HG02970 (cell line): ENCODE data around the gene NEURL1B.

Experiments used
- ATAC-seq: cut with Tn5 transposase; IDR thresholded peaks from one replicate; pipeline ENCODE4 v1.9.1; 2021; ENCODE audit warnings: mild to moderate bottlenecking, moderate library complexity, moderate number of reproducible peaks; ENCODE audit not compliant: unreplicated experiment, low FRiP score

NEURL1B gene

DNA sequence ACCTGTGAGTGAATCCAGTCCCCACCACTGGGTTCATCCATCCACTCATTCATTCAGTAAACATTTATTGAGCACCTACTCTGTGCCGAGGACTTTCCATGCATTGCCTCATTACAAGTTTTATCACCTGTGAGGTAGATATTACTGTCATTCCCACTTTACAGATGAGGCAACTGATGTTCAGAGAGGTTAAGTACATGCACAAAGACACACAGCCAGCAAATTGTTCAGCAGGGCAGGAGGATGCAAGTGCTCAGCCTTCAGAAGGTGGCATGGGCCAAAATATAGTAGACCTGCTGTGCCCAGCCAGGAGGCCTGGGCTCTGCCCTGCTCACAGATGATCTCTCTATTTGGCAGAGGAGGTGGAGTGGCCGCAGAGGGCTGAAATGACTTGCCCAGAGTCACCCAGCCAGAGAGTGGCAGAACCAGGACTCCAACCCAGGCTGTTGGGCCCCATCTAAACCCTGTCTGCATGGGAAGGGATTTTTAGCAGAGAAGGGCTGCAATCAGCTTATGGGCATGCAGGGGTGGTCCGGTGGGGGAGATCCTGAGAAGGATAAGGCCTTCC is 7.6 kb upstream of the NEURL1B start:
- ATAC-seq = no peak

DNA sequence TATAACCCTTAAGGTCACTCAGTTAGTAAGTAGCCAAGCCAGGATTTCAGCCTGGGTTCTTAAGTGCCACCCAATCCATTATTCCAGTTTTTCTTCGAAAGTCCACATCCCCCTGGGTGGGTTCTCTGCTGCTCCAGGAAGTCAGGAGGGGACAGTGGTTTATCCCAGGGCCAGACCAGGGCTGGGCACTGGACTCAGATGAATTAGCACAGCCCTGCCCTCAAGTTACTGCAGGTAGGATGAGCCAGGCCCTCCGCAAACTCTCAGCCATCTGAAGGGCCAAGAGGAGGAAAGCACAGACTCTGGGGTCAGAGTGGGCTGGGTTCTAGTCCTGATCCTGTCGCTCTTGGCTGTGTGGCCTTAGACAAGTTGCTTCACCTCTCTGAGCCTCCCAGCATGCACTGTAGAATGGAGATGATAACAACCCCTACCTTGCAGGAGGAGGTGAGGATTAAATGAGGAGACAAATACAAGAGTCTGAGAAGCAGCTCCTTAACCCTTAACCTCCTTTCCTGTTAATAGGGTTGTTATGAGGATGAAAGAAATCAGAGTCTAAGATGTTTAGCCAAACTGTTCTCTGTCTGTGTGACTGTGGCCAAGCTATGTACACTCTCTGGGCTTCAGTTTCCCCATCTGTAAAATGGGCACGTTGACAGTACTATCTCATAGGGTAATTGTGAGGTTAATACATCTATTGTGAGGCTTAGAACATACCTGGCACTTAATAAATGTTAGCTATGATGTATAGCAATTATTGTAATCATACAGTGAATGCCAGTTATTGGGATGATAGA is 6.8 kb upstream of the NEURL1B start:
- no peak for ATAC-seq

DNA sequence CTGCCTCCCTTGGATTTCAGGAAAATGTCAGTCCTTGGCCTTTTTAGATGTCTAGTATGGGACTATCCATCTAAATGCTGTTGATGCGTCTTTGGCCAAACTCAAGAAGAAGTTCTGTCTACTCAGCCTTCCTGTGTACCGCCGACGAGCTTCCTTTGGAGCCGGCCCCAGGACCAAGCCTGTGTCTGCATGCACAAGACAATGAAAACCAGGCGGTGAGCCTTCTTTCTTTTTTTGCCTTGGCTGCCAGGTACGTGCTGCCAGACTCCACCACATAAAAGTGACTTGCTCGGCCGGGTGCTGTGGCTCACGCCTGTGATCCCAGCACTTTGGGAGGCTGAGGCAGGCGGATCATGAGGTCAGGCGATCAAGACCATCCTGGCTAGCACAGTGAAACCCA is 6.0 kb upstream of the NEURL1B start:
- ATAC-seq = no peak

DNA sequence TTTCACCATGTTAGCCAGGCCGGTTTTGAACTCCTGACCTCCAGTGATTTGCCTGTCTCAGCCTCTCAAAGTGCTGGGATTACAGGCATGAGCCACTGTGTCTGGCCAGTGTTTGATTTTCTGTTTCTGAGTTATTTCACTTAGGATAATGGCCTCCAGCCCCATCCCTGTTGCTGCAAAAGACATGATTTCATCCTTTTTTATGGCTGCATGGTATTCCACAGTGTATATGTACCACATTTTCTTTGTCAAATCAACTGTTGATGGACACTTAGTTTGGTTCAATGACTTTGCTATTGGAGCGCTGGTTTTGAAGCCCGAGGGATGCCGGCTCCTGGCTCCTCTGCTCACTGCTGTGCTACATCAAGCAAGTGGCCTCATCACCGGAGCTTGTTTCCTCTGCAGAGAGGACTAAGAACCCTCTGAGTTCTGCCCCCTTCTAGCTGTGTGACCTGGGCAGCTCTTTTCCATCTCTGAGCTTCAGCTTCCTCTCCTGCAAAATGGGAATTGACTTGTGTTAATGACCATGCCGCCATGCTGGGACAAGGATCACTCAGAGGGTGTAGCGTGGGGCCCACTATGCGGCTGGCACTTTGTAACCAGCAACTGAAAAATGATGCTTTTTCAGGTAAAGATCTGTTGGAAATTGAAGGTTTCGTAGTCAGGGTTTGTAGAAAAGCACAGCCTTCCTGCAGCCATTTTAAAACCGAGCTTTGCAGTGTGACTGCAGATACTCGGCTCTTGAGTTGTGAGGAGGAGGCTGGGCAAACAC is 4.6 kb upstream of the NEURL1B start:
- no peak for ATAC-seq

DNA sequence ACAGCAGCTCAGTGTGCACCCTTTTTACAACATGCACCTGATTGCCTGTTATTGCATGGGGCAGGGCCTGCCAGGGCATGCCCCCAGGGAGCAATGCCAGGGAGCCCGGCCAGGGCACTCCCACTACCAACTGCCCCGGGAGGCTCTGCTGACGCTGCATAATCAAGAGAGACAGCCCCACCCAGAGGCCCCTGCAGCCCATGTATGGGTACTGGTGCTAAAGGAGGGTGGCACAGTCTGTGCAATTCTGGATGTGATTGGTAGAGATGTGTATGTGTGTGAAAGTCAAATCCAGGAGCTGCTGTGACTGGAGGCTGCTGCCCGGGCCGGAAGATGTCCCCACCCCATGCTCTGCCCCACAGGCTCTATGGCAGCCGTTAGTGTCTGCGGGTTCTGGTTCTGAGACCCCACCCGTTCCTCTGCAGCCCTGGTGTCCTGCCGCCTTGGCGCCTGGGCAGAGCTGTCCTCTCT is 3.9 kb upstream of the NEURL1B start:
- no peak for ATAC-seq

DNA sequence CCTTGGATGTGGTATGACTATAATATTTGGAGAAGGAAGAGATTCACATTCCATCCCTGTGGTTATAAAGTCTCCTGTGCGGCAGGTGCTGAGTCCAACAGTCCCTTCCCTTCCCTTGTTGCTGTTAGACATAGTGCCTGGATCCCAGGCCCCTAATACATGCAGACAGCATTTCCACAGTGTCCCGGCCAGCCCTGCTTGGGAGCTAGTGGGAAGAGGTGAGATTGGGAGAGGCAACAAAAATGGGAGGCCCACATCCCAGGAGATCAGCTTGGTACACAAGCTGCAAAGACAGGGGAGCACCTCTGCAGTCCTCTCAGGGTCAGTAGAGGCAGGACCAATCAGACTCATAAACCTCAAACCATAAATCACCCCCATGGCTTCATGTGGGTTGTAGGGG is 3.3 kb upstream of the NEURL1B start:
- ATAC-seq = no peak

DNA sequence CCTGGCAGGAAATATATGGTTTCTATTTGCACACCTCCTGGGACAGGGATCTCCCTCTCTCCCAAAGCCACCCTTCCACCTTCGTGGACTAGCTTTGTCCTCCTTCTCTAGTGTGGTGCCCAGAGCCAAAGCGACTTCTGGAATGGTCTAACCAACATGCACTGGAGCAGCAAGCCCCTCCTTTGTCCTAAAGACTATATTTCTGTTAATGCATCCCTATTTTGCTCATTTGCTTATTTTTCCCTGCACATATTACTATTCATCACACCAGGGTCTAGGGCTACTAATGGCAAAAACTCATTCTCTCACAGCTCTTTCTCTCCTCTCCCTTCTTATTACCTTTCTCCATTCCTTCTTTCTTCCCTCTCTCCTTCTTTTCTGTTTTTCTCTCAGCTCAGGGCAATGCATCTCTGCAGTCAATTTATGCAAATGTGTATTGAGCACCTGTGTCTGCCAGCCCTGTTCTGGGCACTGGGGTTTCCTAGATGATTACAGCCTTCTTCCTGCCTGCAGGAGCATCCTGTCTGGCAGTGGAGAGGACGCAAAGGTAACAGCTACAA is 2.8 kb upstream of the NEURL1B start:
- ATAC-seq = no peak

DNA sequence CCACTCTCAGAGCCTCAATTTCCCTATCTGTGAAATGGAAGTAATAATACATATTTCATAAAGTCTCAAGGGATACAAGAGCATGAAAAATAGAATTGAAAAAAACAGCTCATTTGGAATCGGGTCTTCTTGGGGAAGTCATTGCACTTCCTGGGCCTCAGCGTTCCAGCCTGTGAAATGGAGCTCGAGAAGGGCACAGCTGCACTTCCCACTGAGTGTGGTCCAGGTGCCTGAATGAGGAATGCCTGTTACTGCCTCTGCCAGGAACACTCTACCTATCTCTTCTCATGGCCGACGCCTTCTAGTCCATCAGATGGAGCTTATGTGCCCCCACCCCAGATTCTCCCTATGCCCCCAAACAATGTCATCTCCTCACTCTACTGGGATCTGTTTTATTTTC is 924 bp upstream of the NEURL1B start:
- no peak for ATAC-seq

DNA sequence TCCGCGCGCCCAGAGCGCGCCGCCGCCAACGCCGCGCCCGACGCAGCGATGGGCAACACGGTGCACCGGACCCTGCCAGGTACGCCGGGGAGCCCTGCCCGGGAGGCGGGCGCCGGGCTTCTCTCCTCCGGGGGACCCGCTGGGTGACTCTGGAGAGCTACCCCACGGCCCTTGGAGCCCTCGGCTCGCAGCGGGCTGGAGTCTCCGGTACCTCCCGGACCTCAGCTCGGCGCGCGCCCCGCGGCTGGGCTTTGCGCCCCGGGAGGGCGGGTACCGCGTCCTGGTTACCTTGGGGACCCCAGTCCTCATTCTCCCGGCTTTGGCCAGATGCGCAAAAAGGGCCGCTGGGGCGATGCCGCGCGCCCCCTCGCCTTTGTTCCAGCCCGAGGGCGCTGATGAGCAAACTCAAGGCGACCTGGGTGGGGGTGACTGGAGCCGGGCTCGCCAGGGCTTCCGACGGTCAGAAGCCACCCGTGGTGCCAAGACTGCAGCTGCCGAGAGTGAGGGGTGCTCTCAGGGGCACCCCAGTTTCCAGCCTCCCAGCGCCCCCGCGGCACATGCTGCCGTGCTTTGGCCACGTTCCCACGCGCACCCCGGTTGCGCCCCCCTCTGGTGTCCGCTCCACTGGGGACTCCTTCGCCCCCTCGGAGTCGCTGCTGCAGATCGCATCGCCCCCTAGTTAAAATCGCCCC is 442 bp downstream of the NEURL1B start:
- ATAC-seq = peak; percentile 24

DNA sequence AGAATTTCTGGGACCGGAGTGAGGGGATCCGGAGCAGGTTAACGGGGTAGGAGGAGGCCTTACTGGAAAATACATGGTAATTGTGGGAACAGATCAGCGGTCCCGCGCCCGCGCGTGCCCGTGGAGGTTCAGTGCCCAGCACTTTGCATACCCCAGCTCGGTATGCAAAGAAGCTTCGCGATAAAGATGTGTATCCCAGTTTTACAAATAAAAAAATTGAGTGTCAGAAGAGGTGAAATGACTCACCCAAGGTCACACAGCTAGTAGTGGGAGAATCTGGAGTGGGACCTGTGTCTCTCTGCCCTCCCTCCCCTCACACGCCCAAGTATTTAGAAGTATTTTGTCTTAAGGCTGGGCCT is 967 bp downstream of the NEURL1B start:
- no peak for ATAC-seq

DNA sequence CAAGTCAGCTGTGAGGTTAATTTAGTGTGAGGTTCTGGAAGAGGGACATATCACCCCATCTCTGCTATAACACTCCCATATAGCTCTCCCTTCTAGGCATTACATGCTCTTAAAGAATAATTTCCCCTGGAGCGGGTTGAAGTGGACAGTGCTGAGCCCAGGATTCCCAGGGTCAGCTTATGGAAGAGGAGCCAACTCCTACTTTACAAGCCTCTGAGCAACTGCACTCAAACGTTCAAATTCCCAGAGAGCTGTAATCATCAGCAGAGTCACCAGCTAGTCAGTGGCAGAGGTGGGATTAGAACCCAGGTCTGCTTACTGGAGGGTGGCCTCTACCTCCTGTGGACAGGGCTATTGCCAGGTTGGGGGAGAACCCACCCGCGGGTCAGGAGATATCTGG is 1.4 kb downstream of the NEURL1B start:
- ATAC-seq = no peak

DNA sequence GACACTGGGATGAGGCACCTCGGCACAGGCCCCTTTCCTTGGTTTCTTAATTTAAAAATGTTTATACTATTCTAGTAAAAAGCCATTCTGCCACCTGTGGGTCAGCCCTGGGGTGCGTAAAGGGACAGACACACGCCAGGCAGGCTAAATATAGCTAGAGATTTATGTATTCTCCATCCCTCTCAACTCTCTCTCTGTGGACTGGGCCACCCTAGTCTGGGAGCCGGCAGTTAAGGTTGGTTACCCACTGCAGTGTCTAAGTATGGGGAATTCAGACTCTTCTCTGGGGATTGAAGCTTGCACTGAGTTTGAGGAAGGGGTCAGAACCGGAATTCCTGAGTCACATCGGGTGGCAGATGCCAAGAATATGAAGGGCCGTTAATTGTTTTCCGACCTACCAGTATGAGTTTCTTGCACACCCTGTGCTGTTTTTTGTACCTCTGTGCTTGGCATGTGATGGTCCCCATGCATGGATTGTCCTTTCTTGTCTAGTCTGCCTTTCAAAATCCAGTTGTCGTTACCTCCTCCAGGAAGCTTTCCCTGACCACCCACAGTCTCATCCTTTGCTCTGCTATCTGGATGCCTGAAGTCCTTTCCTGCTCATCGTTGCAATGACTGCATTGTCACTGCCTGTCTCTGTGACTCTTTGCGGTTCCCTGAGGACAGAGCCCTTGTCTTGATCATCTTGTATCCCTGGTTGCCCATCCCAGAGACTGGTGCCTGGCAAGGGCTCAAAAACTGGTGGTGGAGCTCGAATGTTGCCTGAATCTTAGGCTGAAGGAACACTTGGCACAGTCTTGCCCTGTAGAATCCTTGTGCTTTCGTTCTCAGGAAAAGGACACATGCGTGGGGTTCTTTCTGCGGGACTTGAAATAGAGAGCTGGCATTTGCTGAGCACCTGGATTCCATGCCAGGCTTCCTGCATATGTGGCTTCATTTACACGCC is 2.1 kb downstream of the NEURL1B start:
- ATAC-seq = no peak

DNA sequence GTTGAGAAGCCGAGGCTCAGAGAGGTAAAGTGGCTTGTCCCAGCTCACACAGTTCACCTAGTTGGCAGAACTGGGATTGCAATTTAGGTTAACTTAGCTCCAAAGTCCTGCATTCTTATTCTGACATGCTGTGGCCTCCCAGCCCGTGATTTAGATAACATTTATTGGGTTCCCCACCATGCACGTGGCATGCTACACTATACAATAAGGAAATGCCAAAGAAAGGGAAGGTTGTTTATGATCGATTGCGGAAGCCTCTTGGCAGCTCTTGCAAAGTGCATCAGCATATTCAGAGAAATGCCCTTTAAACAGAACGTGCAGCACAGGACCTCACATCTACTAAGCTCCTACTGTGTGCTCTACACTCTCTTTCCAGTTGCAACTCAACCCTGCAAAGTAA is 3.2 kb downstream of the NEURL1B start:
- ATAC-seq = no peak

DNA sequence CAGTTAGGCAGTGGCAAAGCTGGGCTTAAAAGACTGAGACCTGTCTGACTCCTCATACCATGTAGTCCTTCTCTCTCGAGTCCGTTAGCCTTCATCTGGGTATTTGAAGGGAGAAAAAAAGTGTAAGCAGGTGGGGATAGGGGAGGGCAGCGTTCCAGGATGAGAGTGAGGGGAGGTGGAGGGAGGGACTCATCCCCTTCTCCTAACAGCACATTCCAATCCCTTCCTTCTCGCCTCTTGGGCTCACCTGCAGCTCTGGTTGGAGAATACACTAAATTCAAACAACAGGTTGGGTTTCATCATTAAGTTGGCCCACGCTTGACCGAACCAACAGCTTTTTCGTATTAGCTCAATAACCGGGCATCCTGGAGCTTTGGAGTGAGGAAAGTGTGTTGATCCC is 3.6 kb downstream of the NEURL1B start:
- ATAC-seq = no peak

DNA sequence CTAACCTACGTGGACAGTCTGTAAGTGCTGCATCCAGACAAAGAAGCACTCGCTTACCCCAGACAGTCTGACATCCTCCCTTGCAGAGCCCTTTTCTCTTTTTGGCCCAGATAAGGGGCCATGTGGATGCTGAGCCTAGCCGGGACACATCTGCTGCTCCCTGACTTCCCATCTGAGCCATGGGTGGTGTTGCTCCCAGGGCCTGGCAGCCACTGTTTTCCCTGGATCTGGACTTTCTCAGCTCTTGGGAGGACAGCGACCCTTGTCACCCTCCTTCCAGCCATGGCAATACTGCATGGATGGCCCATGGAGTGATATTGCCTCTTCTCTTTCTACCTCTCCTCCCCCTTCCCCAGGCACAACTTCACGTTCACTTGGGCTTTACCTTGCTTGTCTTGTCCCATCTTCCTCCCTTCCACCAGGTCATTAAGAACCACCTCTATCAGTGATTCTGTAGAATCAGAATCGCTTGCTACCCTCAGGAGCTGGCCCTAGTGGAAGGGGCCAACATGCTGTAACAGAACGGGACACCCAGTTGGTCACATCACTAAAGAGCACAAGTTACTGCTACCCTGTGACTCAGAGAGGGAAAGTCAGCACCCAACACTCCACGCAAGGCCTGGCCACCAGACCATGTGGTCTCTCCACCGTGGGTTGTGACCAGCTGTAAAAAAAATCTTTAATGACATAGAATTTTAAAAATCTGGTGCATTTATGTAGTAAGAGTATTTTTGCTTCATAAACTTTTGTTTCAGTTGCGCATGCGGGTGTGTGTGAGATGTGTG is 4.4 kb downstream of the NEURL1B start:
- no peak for ATAC-seq

DNA sequence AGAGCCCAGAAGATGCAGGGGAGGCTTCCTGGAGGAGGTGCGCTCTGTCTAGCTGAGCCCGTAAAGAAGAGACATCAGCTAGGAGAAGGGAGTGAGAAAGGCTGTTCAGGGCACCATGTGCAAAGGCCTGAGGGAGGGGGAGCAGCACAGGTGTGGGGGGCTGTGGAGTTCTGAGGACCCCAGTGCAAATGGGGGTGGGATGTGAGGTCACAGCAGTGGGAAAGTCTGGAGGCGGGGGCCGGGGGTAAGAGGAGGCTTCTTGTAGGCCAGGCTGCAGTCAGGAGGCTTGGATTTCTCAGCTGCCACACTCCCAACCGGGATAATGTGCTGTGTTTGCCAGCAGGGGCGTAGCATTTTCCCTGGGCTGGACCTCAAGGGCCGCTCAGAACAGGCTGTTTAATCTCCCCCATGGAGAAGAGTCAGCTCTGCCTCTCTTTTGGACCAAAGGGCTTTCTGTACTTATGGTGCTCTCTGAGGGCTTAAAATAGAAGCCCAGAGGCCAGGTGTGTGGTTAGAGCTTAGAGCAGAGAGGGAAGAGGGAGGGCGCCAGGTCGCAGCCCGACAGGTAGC is 5.7 kb downstream of the NEURL1B start:
- no peak for ATAC-seq

DNA sequence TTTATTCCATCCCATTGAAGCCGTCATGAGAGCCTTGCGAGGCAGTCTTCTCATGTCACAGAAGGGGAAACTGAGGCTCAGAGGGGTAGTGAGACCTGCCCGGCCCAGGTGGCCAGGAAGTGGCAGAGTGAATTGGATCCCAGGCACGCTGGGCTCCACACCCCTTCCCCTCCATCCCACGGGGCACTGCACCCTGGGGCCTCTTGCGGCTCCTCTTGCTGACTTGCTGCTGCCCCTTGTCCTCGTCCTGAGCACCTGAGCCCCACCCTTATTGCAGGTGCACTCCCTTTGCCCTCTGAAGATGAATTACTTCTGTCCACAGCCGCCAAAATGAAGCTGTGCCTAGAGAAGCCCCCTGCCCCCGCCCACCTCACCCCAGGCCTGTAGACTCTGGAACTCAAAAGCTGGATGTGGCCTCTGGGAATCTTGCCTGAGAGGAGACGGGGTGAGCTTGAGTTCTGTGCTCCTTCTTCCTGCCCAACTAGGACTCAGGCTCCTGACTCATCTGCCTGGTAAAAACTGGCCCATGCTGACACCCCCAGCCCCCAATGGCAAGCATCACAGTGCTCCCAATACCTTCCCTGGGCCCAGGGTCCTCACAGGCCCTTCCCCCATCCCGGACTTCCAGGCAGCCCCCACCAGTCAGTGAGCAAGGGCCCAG is 6.4 kb downstream of the NEURL1B start:
- no peak for ATAC-seq

DNA sequence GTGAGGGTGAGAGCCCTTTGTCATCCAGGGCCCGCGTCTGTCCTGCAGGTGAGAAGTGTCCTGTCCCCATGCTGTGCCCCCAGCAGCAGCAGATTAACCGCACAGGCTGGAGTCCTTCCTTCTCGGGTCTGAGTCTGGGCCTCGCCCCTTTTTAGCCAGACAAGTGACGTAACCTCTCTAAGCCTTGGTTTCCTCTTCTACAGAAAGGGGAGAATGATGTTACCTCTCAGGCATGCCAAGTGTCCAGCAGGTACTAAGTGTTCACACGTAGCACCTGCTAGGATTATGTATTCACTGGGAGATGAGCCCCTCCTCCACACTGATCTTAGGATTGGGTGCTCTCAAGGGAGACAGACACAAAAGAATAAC is 6.9 kb downstream of the NEURL1B start:
- no peak for ATAC-seq
